Common myeloid progenitor, CD34-positive (primary cell): Measurements from ENCODE around the gene MAP2K5.

ENCODE experiments used
- CTCF ChIA-PET: fragments of 350-600 bp; sonication (Branson Sonifier 250); formaldehyde crosslinking; loops from one replicate; lab custom pipeline; 2021; ENCODE audit warnings: antibody characterized with exemption; lab: Charles Lee
- POLR2A ChIA-PET: fragments of 350-600 bp; sonication (Branson Sonifier 250); formaldehyde crosslinking; loops from one replicate; lab custom pipeline; 2021; ENCODE audit warnings: antibody characterized with exemption; lab: Charles Lee
- DNase-seq, 3 donors: peaks; one replicate each; pipeline versions ENCODE4 v3.0.0 to v3.0.0-alpha.2; 2013
- H3K27ac ChIP-seq, 2 experiments: 1 replicate in 1 of 2; 2 replicates in 1 of 2; pipeline ENCODE4 v1.7.0; 2013; ENCODE audit warnings: inconsistent platforms in 2 of 2, low read length in 2 of 2, mild to moderate bottlenecking in 2 of 2, low read depth in 1 of 2, moderate library complexity in 1 of 2; ENCODE audit not compliant: severe bottlenecking in 2 of 2, insufficient read depth in 1 of 2, poor library complexity in 1 of 2
- H3K27me3 ChIP-seq, 5 experiments: replicated peaks in 2 of 5; 1 replicate in 3 of 5; 2 replicates in 2 of 5; pipeline versions ENCODE4 v1.6.1 to v1.7.0; 2013; ENCODE audit warnings: low read length in 4 of 5, mild to moderate bottlenecking in 2 of 5, moderate library complexity in 2 of 5, inconsistent platforms in 1 of 5; ENCODE audit not compliant: insufficient read depth in 5 of 5, control insufficient read depth in 4 of 5
- H3K36me3 ChIP-seq, 4 experiments: 1 replicate in 2 of 4; 2 replicates in 2 of 4; pipeline versions ENCODE4 v1.6.1 to v1.7.0; 2013; ENCODE audit warnings: low read length in 3 of 4, control low read depth in 1 of 4, mild to moderate bottlenecking in 1 of 4; ENCODE audit not compliant: control insufficient read depth in 4 of 4, insufficient read depth in 4 of 4
- H3K4me1 ChIP-seq, 4 experiments: 1 replicate in 3 of 4; 2 replicates in 1 of 4; pipeline versions ENCODE4 v1.6.1 to v1.7.1; 2013; ENCODE audit warnings: low read length in 3 of 4, mild to moderate bottlenecking in 3 of 4, control low read depth in 1 of 4, inconsistent platforms in 1 of 4, moderate library complexity in 1 of 4; ENCODE audit not compliant: control insufficient read depth in 4 of 4, insufficient read depth in 4 of 4; ENCODE audit errors: control extremely low read depth in 1 of 4
- H3K4me3 ChIP-seq, 7 experiments: 1 replicate in 4 of 7; 2 replicates in 3 of 7; pipeline versions ENCODE4 v1.5.1 to v1.7.0; 2013; ENCODE audit warnings: mild to moderate bottlenecking in 7 of 7, low read length in 6 of 7, moderate library complexity in 6 of 7, inconsistent platforms in 2 of 7, low read depth in 2 of 7, control low read depth in 1 of 7; ENCODE audit not compliant: insufficient read depth in 4 of 7, control insufficient read depth in 1 of 7; ENCODE audit errors: extremely low read depth in 1 of 7
- H3K9me3 ChIP-seq, 5 experiments: 1 replicate in 4 of 5; 2 replicates in 1 of 5; pipeline versions ENCODE4 v1.6.1 to v1.7.1; 2013; ENCODE audit warnings: low read length in 4 of 5, mild to moderate bottlenecking in 2 of 5, inconsistent platforms in 1 of 5, low read depth in 1 of 5, moderate library complexity in 1 of 5; ENCODE audit not compliant: control insufficient read depth in 4 of 5, insufficient read depth in 2 of 5; ENCODE audit errors: control extremely low read depth in 1 of 5
- WGBS: methylation state at CpG from one replicate; pipeline ENCODE4 v1.1.5; 2013; ENCODE audit not compliant: insufficient coverage; 5-methylcytosine and 5-hydroxymethylcytosine counted together

The MAP2K5 gene

GRCh38 chr15:67534360-67534759 lies 8.1 kb upstream of the MAP2K5 start:
- Histone ChIP-seq H3K4me3 (no peak overlapping the region), H3K27ac (no peak overlapping the region), H3K9me3 (no peaks in the 10 kb centered on the region), H3K4me1 (peaks cover 0 to under 1% (median under 1%) of the 10 kb centered on the region in 4 experiments), H3K27me3 (no peaks in the 10 kb centered on the region), H3K36me3 (no peaks in the 10 kb centered on the region)
- ChIA-PET POLR2A (no interaction called here), CTCF (interaction anchor here (1.4 kb wide), 1 partner anchor 10 kb away, joined by 6 read pairs; no protein-coding TSS in a partner anchor)
- no CpG with 5 or more reads among the region's 1 CpG for WGBS
- DNase-seq = no peak

GRCh38 chr15:67537771-67538170 lies 4.7 kb upstream of the MAP2K5 start:
- DNase-seq = no peak
- no peaks in the 10 kb centered on the region for H3K9me3 ChIP-seq
- H3K4me1 ChIP-seq = peaks cover 5 to 19% (median 14%) of the 10 kb centered on the region in 4 experiments
- H3K27me3 ChIP-seq = no peaks in the 10 kb centered on the region
- WGBS = 100% methylated on average over 1 of the region's 1 CpG
- H3K4me3 ChIP-seq = no peak overlapping the region
- H3K27ac ChIP-seq = no peak overlapping the region
- POLR2A ChIA-PET = no interaction called here
- CTCF ChIA-PET = interaction anchor here (2.0 kb wide), 1 partner anchor 10 kb away, joined by 5 read pairs; no protein-coding TSS in a partner anchor
- H3K36me3 ChIP-seq = no peaks in the 10 kb centered on the region

GRCh38 chr15:67543348-67543718 lies 830 bp downstream of the MAP2K5 start:
- 68% methylated on average over 7 of the region's 7 CpGs for WGBS
- no peak for DNase-seq
- Histone ChIP-seq H3K9me3 (no peaks in the 10 kb centered on the region), H3K27ac (peak overlapping the region; percentile 73 to 88), H3K4me1 (peaks cover 5 to 34% (median 28%) of the 10 kb centered on the region in 4 experiments), H3K36me3 (peaks cover 5 to 19% (median 12%) of the 10 kb centered on the region in 4 experiments), H3K4me3 (peak overlapping the region; percentile 85 to 100 (median 93)), H3K27me3 (no peaks in the 10 kb centered on the region)
- POLR2A ChIA-PET = interaction anchor here (1.5 kb wide), 1 partner anchor 22 kb away, joined by 4 read pairs; no protein-coding TSS in a partner anchor
- CTCF ChIA-PET = interaction anchor here (0.8 kb wide), 1 partner anchor 44 kb away, joined by 3 read pairs; no protein-coding TSS in a partner anchor

- Histone ChIP-seq H3K4me3 (no peak overlapping the region), H3K9me3 (no peaks in the 10 kb centered on the region), H3K27me3 (no peaks in the 10 kb centered on the region), H3K36me3 (peaks cover 5 to 19% (median 12%) of the 10 kb centered on the region in 4 experiments), H3K27ac (no peak overlapping the region), H3K4me1 (peaks cover 5 to 37% (median 28%) of the 10 kb centered on the region in 4 experiments)
- ChIA-PET CTCF (no interaction called here), POLR2A (no interaction called here)
- 92% methylated on average over 2 of the region's 3 CpGs for WGBS
- DNase-seq = no peak
Measured at GRCh38 chr15:67544475-67544874, 2.0 kb downstream of the MAP2K5 start.

- WGBS = 92% methylated on average over 3 of the region's 3 CpGs
- Histone ChIP-seq H3K4me3 (no peak overlapping the region), H3K27me3 (no peaks in the 10 kb centered on the region), H3K9me3 (no peaks in the 10 kb centered on the region), H3K36me3 (peaks cover 5 to 24% (median 15%) of the 10 kb centered on the region in 4 experiments), H3K27ac (no peak overlapping the region), H3K4me1 (peaks cover 0 to 28% (median 21%) of the 10 kb centered on the region in 4 experiments)
- ChIA-PET POLR2A (no interaction called here), CTCF (interaction anchor here (1.1 kb wide), 1 partner anchor 19 kb away, joined by 3 read pairs; no protein-coding TSS in a partner anchor)
- DNase-seq = no peak
Measured at GRCh38 chr15:67545864-67546263, 3.4 kb downstream of the MAP2K5 start.

- 80% methylated on average over 1 of the region's 2 CpGs for WGBS
- Histone ChIP-seq H3K4me1 (peaks cover 0 to 24% (median 13%) of the 10 kb centered on the region in 4 experiments), H3K4me3 (no peak overlapping the region), H3K27me3 (no peaks in the 10 kb centered on the region), H3K36me3 (peaks cover 12 to 33% (median 17%) of the 10 kb centered on the region in 4 experiments), H3K9me3 (no peaks in the 10 kb centered on the region), H3K27ac (no peak overlapping the region)
- ChIA-PET CTCF (interaction anchor here (0.7 to 1.1 kb wide), 2 partner anchors 18 to 53 kb away, joined by 3 read pairs; no protein-coding TSS in a partner anchor), POLR2A (no interaction called here)
- DNase-seq = no peak
Measured at GRCh38 chr15:67547064-67547463, 4.6 kb downstream of the MAP2K5 start.

- no peak for DNase-seq
- POLR2A ChIA-PET = no interaction called here
- peaks cover 12 to 37% (median 18%) of the 10 kb centered on the region in 4 experiments for H3K36me3 ChIP-seq
- H3K27ac ChIP-seq = no peak overlapping the region
- H3K4me1 ChIP-seq = peaks cover 0 to 22% (median 13%) of the 10 kb centered on the region in 4 experiments
- H3K4me3 ChIP-seq = no peak overlapping the region
- H3K27me3 ChIP-seq = no peaks in the 10 kb centered on the region
- CTCF ChIA-PET = no interaction called here
- 80% methylated on average over 1 of the region's 3 CpGs for WGBS
- no peaks in the 10 kb centered on the region for H3K9me3 ChIP-seq
Measured at GRCh38 chr15:67547836-67548235, 5.3 kb downstream of the MAP2K5 start.
